DMS79 treated with DMSO at 0.1 percent for 48 hours (cell line): ENCODE data around the gene KIF15.
A peak's percentile ranks its signal among the peaks of the same experiment; 100 is the strongest.
"Not testable (repeated sequence)": the region's sequence is repeated elsewhere in the genome, so short reads cannot be mapped to it uniquely, and the experiment has no call there.

ENCODE experiments used
- DNase-seq: peaks from one replicate; lab custom pipeline; 2025; lab: John Stamatoyannopoulos, UW

The KIF15 gene

GRCh38 chr3:44827196-44827595 is 65.6 kb downstream of the KIF15 start:
- DNase-seq: no peak

GRCh38 chr3:44831232-44831631 is 69.6 kb downstream of the KIF15 start:
- DNase-seq: no peak

GRCh38 chr3:44832032-44832431 is 70.4 kb downstream of the KIF15 start:
- DNase-seq: no peak

- DNase-seq: no peak
These were observed 71.4 kb downstream of the KIF15 start for GRCh38 chr3:44832965-44833364.

GRCh38 chr3:44833394-44833793 is 71.8 kb downstream of the KIF15 start:
- no peak for DNase-seq

- DNase-seq: no peak
These were observed 74.1 kb downstream of the KIF15 start for GRCh38 chr3:44835684-44836083.

- no peak for DNase-seq
These were observed 80.8 kb downstream of the KIF15 start for GRCh38 chr3:44842376-44842775.

GRCh38 chr3:44845528-44846520 is 84.2 kb downstream of the KIF15 start:
- no peak for DNase-seq

- no peak for DNase-seq
These were observed 87.0 kb downstream of the KIF15 start for GRCh38 chr3:44848634-44849033.

GRCh38 chr3:44856663-44857062 is 95.1 kb downstream of the KIF15 start:
- DNase-seq: not testable (repeated sequence)

- no peak for DNase-seq
These were observed 98.5 kb downstream of the KIF15 start for GRCh38 chr3:44860117-44860516.

GRCh38 chr3:44861412-44862225 is 100.0 kb downstream of the KIF15 start, which contains the start of gene TMEM42:
Gene TMEM42 (plus strand): TSS chr3:44861912. CDS start chr3:44861925, 13 bp downstream.
- DNase-seq: peak; percentile 43

- no peak for DNase-seq
These were observed 100.6 kb downstream of the KIF15 start for GRCh38 chr3:44862226-44862637.

GRCh38 chr3:44865272-44866035 is 103.9 kb downstream of the KIF15 start:
- no peak for DNase-seq

GRCh38 chr3:44867421-44868111 is 106.0 kb downstream of the KIF15 start:
- no peak for DNase-seq

- DNase-seq: no peak
These were observed 108.9 kb downstream of the KIF15 start for GRCh38 chr3:44870375-44871061.

GRCh38 chr3:44874308-44874707 is 112.7 kb downstream of the KIF15 start, which contains the start of gene TGM4:
Gene TGM4 (plus strand): TSS chr3:44874608. CDS start chr3:44874679, 71 bp downstream.
- no peak for DNase-seq

- no peak for DNase-seq
These were observed 114.0 kb downstream of the KIF15 start for GRCh38 chr3:44875596-44875995.

- DNase-seq: no peak
These were observed 115.7 kb downstream of the KIF15 start for GRCh38 chr3:44877333-44877732.

- DNase-seq: no peak
These were observed 118.7 kb downstream of the KIF15 start for GRCh38 chr3:44880284-44880683.
